D721Med (cell line): ENCODE measurements around the gene CNTNAP2.

Experiments used
- DNase-seq: peaks from one replicate; pipeline ENCODE4 v3.0.0; 2011; ENCODE audit warnings: low spot score; ENCODE audit not compliant: insufficient read length
- FAIRE-seq: peaks from 2 replicates; lab custom pipeline; 2011; peaks lifted over from hg19 to GRCh38; lab: Jason Lieb, UNC
- TF ChIP-seq, protein P1 (sequence below): IDR thresholded peaks from 2 replicates; pipeline ENCODE4 v1.5.1; 2012; ENCODE audit warnings: mild to moderate bottlenecking, control low read depth; ENCODE audit not compliant: insufficient read depth; ENCODE audit errors: missing control alignments

CNTNAP2 gene

DNA sequence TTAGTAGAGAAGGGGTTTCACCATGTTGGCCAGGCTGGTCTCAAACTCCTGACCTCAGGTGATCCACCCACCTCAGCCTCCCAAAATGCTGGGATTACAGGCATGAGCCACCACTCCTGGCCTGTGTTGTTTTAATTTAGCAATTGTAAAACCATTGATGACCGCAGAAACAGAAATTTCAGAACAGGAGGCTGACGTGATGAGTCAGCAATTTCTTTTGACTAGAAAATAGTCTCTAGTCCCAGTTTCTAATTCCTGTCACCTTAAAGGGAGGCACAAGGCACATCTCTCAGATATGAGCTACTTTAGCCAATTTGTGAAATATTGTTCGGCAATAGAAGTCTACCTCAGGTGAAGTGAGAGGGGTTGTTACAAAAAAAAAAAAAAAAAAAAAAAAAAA, 2033.1 kb downstream of the CNTNAP2 start:
- FAIRE-seq: no peak
- no peak for DNase-seq
- TF ChIP-seq, protein P1, sequence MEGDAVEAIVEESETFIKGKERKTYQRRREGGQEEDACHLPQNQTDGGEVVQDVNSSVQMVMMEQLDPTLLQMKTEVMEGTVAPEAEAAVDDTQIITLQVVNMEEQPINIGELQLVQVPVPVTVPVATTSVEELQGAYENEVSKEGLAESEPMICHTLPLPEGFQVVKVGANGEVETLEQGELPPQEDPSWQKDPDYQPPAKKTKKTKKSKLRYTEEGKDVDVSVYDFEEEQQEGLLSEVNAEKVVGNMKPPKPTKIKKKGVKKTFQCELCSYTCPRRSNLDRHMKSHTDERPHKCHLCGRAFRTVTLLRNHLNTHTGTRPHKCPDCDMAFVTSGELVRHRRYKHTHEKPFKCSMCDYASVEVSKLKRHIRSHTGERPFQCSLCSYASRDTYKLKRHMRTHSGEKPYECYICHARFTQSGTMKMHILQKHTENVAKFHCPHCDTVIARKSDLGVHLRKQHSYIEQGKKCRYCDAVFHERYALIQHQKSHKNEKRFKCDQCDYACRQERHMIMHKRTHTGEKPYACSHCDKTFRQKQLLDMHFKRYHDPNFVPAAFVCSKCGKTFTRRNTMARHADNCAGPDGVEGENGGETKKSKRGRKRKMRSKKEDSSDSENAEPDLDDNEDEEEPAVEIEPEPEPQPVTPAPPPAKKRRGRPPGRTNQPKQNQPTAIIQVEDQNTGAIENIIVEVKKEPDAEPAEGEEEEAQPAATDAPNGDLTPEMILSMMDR: no peak

DNA sequence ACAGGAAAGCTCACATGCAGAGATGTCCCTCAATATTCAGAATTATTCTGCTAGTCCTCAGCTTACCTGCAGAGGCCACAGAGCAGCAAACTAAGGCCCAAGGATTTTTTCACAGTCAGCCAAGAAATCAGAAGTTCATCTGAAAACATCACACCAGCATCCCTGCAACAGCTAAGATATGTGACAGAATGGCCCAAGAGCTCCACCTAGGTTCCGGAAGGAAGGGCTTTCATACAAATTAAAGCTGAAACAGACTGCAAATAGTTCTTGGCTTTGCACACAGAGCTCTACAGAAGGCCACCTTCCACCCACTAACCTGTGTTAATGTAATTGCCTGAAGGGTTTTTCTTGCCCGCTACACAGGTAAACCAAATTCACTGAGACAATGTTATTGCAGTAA, 2035.2 kb downstream of the CNTNAP2 start:
- FAIRE-seq: no peak
- no peak for DNase-seq
- TF ChIP-seq, protein P1: no peak

DNA sequence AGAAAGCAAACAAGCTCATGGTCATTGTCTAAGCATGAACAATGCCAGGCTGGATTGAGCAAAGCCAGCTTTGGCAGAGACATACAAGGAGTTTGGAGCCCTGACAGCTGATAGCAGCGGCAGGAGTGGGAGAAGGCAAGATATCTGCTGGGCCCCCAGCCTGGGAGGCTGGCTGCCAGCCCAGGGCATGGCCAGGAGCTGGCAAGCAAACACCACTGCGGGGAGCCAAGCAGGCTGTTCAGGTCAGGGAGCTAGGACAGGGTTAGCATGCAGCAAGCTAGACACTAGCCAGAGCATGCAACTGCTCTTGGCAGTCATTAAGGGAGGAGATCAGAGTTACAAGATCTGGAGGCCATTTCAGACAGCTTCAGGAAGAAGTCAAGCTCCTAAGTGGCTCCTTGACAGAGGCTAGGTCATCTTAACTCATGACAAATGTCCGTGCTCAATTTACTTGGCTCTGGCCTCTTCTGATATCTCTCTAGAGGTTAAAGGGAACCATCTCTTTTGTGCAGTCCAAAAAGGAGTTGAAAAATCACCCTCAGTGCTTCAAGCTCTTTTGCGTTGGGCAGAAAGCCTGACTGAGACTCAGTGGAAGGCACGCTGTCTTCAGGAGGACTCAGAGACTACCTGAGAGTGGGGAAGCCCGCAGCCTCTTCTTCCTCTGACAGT, 2037.1 kb downstream of the CNTNAP2 start:
- TF ChIP-seq, protein P1: no peak
- DNase-seq (no peak), FAIRE-seq (no peak)

DNA sequence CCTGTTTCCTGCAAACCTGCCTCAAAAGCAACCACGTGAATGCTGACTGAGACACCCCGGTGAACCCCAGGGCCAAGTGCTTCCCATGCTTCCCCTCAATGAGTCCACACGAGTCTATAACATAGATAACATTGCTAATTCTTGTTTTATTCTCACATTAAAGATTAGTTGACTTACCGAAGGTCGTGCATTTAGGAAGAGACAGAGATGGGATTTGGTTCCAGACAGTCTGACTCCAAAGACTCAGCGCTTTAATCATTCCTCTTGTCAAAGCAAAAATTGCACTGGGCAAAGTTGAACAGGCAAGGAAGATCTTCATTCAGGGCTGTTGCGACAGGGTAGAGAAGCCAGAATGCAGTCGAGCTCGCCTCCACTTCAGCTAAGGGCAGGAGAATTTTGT, 2038.4 kb downstream of the CNTNAP2 start:
- DNase-seq: no peak
- no peak for FAIRE-seq
- TF ChIP-seq, protein P1: no peak

DNA sequence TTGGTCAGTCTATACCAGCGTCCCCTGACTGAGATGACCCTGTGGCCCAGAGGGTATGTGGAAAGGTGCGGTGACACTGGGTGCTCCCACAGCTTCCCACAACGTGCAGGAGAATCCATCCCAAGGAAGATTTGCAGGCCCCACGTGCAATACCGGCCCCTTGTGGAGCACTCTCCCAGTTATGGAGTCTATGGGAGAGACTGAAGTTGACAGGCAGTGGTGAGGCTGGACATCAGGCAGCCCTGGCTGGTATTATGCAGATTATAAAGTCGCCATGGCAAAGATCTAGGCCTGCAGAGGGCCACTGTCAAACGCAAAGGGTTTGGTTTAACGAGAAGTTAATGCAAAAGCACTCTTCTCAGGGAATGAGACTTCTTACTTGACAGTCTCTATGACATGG, 2039.2 kb downstream of the CNTNAP2 start:
- FAIRE-seq (no peak), DNase-seq (no peak)
- TF ChIP-seq, protein P1: no peak

DNA sequence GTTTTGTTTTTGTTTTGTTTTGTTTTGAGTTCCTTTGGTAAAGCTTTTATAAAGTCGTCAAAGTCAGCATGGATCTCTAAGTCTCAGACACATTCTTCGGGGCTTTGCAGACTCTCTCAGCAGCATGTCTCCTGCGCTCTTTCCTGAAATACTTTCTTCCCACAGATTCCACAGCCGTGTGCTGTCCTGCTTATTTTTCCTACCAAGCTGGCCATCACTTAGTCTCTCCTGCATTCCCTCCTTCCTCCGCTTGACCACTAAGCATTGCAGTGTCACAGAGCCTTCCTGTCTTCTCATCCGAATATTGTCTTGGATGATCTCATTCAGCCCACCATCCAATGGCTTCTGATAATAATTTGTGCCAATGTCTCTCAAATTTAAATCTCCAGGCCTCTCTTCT, 2039.6 kb downstream of the CNTNAP2 start:
- FAIRE-seq: no peak
- TF ChIP-seq, protein P1: no peak
- DNase-seq: no peak

DNA sequence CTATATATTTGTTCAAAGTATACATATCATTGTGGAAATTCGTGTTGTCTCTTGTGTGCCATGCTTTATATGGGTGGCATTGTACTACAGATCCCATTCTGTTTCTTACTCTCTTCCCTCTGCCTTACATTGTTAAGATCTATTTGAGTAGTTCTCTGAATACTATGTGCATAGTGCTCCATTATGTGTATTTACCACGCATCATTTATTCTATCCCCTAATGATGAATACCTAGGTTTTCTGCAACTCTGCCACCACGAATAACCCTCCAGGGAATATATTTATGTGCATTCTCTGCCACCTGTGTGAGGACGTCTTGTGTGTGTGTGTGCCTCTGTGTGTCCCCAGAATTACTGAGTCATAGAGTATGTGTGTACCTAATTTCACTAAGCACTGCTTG, 2042.7 kb downstream of the CNTNAP2 start:
- DNase-seq (no peak), FAIRE-seq (no peak)
- TF ChIP-seq, protein P1: no peak
